WTC11 (cell line): ENCODE data around the gene C11orf58. TPM values are rescaled to one million over a fixed set of nuclear protein-coding genes. Genes with fewer than 3 reads are reported as not detected.

Experiments
- ATAC-seq: fragments of 200-7000 bp; cut with Tn5 transposase; 2 replicates; pipeline ENCODE4 v1.10.0; 2021; ENCODE audit warnings: mild to moderate bottlenecking, moderate library complexity
- CTCF ChIA-PET: fragments of 300-600 bp; sonication (Branson Sonifier 250); formaldehyde crosslinking; loops from one replicate; lab custom pipeline; 2021; ENCODE audit warnings: antibody characterized with exemption; lab: Charles Lee
- POLR2A ChIA-PET: fragments of 350-600 bp; sonication (Branson Sonifier 250); formaldehyde crosslinking; loops from one replicate; lab custom pipeline; 2021; ENCODE audit warnings: antibody characterized with exemption; lab: Charles Lee
- DNase-seq: peaks from one replicate; pipeline ENCODE4 v3.0.0; 2021; ENCODE audit warnings: low spot score
- H3K27ac Mint-ChIP-seq: 2 replicates; pipeline ENCODE4 v1.8.0; 2021; ENCODE audit warnings: mixed read lengths
- H3K27me3 Mint-ChIP-seq: 2 replicates; pipeline ENCODE4 v1.8.0; 2021; ENCODE audit warnings: low read depth, mild to moderate bottlenecking, moderate library complexity, mixed read lengths
- H3K36me3 Mint-ChIP-seq: 2 replicates; pipeline ENCODE4 v1.8.0; 2021; ENCODE audit warnings: mixed read lengths
- H3K4me1 Mint-ChIP-seq: 2 replicates; pipeline ENCODE4 v1.8.0; 2022; ENCODE audit warnings: mixed read lengths
- H3K4me3 Mint-ChIP-seq: 2 replicates; pipeline ENCODE4 v1.8.0; 2021; ENCODE audit warnings: mild to moderate bottlenecking, moderate library complexity, mixed read lengths
- H3K9me3 Mint-ChIP-seq: 2 replicates; pipeline ENCODE4 v1.8.0; 2021; ENCODE audit warnings: mixed read lengths
- CBFB ChIP-seq: sonication (generic); formaldehyde crosslinking; IDR thresholded peaks from 2 replicates; pipeline ENCODE4 v1.8.1; 2022; ENCODE audit warnings: mild to moderate bottlenecking, low read depth, missing genetic modification reagents
- CREM ChIP-seq: sonication (generic); formaldehyde crosslinking; IDR thresholded peaks from 2 replicates; pipeline ENCODE4 v1.8.1; 2022; ENCODE audit warnings: mild to moderate bottlenecking, missing genetic modification reagents, moderate library complexity
- E2F1 ChIP-seq: sonication (generic); formaldehyde crosslinking; IDR thresholded peaks from 2 replicates; pipeline ENCODE4 v1.8.0; 2022; ENCODE audit warnings: mild to moderate bottlenecking, missing genetic modification reagents
- E2F5 ChIP-seq: sonication (generic); formaldehyde crosslinking; IDR thresholded peaks from 2 replicates; pipeline ENCODE4 v1.8.1; 2022; ENCODE audit warnings: mild to moderate bottlenecking, moderate library complexity, missing genetic modification reagents
- ESRRA ChIP-seq: sonication (generic); formaldehyde crosslinking; IDR thresholded peaks from 2 replicates; pipeline ENCODE4 v1.8.1; 2022; ENCODE audit warnings: mild to moderate bottlenecking, missing genetic modification reagents, borderline replicate concordance
- ETV6 ChIP-seq: sonication (generic); formaldehyde crosslinking; IDR thresholded peaks from 2 replicates; pipeline ENCODE4 v1.8.1; 2022; ENCODE audit warnings: mild to moderate bottlenecking, missing genetic modification reagents
- FOXP1 ChIP-seq: sonication (generic); formaldehyde crosslinking; IDR thresholded peaks from 2 replicates; pipeline ENCODE4 v1.8.0; 2022; ENCODE audit warnings: missing genetic modification reagents, mild to moderate bottlenecking, moderate library complexity, borderline replicate concordance
- GABPB1 ChIP-seq: sonication (generic); formaldehyde crosslinking; IDR thresholded peaks from 2 replicates; pipeline ENCODE4 v1.8.1; 2023; ENCODE audit warnings: mild to moderate bottlenecking, missing genetic modification reagents
- HMGA2 ChIP-seq: fragments of 250-450 bp; sonication (Bioruptor Pico); IDR thresholded peaks from 2 replicates; pipeline ENCODE4 v1.4.0; 2021; ENCODE audit warnings: mild to moderate bottlenecking, moderate library complexity
- IRF2 ChIP-seq: sonication (generic); formaldehyde crosslinking; IDR thresholded peaks from 2 replicates; pipeline ENCODE4 v1.8.0; 2022; ENCODE audit warnings: low read depth, missing genetic modification reagents, borderline replicate concordance
- NFE2L1 ChIP-seq: sonication (generic); formaldehyde crosslinking; IDR thresholded peaks from 2 replicates; pipeline ENCODE4 v1.8.1; 2023; ENCODE audit warnings: missing genetic modification reagents
- NR3C1 ChIP-seq: sonication (generic); formaldehyde crosslinking; conservative IDR thresholded peaks from 2 replicates; pipeline ENCODE4 v1.8.1; 2023; ENCODE audit warnings: low read depth, mild to moderate bottlenecking, missing genetic modification reagents
- PRRX2 ChIP-seq: fragments of 250-450 bp; sonication (Bioruptor Pico); IDR thresholded peaks from 2 replicates; pipeline ENCODE4 v1.8.0; 2021; ENCODE audit warnings: mild to moderate bottlenecking
- ZBTB21 ChIP-seq: sonication (generic); formaldehyde crosslinking; IDR thresholded peaks from 2 replicates; pipeline ENCODE4 v1.8.1; 2023; ENCODE audit warnings: mild to moderate bottlenecking, missing genetic modification reagents, borderline replicate concordance
- ZMAT4 ChIP-seq: fragments of 250-450 bp; sonication (Bioruptor Pico); IDR thresholded peaks from 2 replicates; pipeline ENCODE4 v1.9.0; 2021; ENCODE audit warnings: mild to moderate bottlenecking
- ZNF317 ChIP-seq: sonication (generic); formaldehyde crosslinking; IDR thresholded peaks from 2 replicates; pipeline ENCODE4 v1.8.1; 2023; ENCODE audit warnings: low read depth, mild to moderate bottlenecking, moderate library complexity, missing genetic modification reagents, borderline replicate concordance
- ZNF423 ChIP-seq: fragments of 250-450 bp; sonication (Bioruptor Pico); IDR thresholded peaks from 2 replicates; pipeline ENCODE4 v2.1.2; 2022; ENCODE audit warnings: mild to moderate bottlenecking, moderate library complexity
- ZNF532 ChIP-seq: fragments of 250-450 bp; sonication (Bioruptor Pico); IDR thresholded peaks from 2 replicates; pipeline ENCODE4 v1.9.0; 2021; ENCODE audit warnings: mild to moderate bottlenecking, borderline replicate concordance
- ZSCAN18 ChIP-seq: fragments of 250-450 bp; sonication (Bioruptor Pico); IDR thresholded peaks from 2 replicates; pipeline ENCODE4 v2.1.2; 2022; ENCODE audit warnings: mild to moderate bottlenecking, moderate library complexity
- total RNA-seq: library from RNA; stranded (reverse); gene quantifications from 3 replicates; pipeline ENCODE4 v1.2.3, GENCODE V29; 2021

Gene C11orf58
- total RNA-seq, 1 experiment from 2014 or later: 141 TPM

GRCh38 chr11:16737818-16738192 is 642 bp upstream of the C11orf58 start:
- Mint-ChIP-seq H3K27ac (no peak overlapping the region; the same call in 1 of the 2 replicates), H3K4me3 (no peak overlapping the region), H3K36me3 (peaks cover 12% of the 10 kb centered on the region), H3K27me3 (peaks cover under 1% of the 10 kb centered on the region; the same call in 1 of the 2 replicates), H3K9me3 (peaks cover 8% of the 10 kb centered on the region), H3K4me1 (peaks cover 17% of the 10 kb centered on the region)
- POLR2A ChIA-PET: interaction anchor here (1.1 to 1.7 kb wide), 2 partner anchors 13 to 340 kb away, joined by 3 read pairs; partner anchors contain the start of gene RPS13
- CTCF ChIA-PET: interaction anchor here (0.6 to 1.7 kb wide), 3 partner anchors 36 to 124 kb away, joined by 3 to 11 read pairs (median 3); no protein-coding TSS in a partner anchor
- TF ChIP-seq GABPB1 (CRISPR knock-in tag) (no peak), CREM (CRISPR knock-in tag) (no peak), IRF2 (CRISPR knock-in tag) (no peak), ZNF423 (CRISPR knock-in tag) (no peak), ESRRA (CRISPR knock-in tag) (no peak), FOXP1 (CRISPR knock-in tag) (no peak), CBFB (CRISPR knock-in tag) (no peak), ZBTB21 (CRISPR knock-in tag) (no peak), E2F5 (no peak), E2F1 (CRISPR knock-in tag) (no peak), ZNF532 (no peak), HMGA2 (CRISPR knock-in tag) (no peak), ZNF317 (CRISPR knock-in tag) (no peak), NR3C1 (CRISPR knock-in tag) (no peak), ZMAT4 (no peak), ZSCAN18 (CRISPR knock-in tag) (no peak), ETV6 (CRISPR knock-in tag) (no peak), NFE2L1 (CRISPR knock-in tag) (no peak), PRRX2 (CRISPR knock-in tag) (no peak)
- DNase-seq (no peak), ATAC-seq (peak; percentile 7)
